Endothelial cell of umbilical vein (primary cell): ENCODE measurements around the gene UEVLD. TPM values are rescaled to one million over a fixed set of nuclear protein-coding genes. Genes with fewer than 3 reads are reported as not detected.
"Not testable (repeated sequence)": the region's sequence is repeated elsewhere in the genome, so short reads cannot be mapped to it uniquely, and the experiment has no call there.

Experiments used
- BruUV-seq: library from RNA; stranded (reverse); fragments of 400-500 nt; replicated peaks from 2 replicates; lab custom pipeline; 2021; lab: Mats Ljungman, UMichigan
- CTCF ChIA-PET: fragments of 300-600, 350-600 bp; sonication (Branson Sonifier 250); formaldehyde crosslinking; loops from one replicate; lab custom pipeline; 2021; ENCODE audit warnings: antibody characterized with exemption, inconsistent platforms; lab: Charles Lee
- POLR2A ChIA-PET: fragments of 300-600, 350-600 bp; sonication (Branson Sonifier 250); formaldehyde crosslinking; loops from one replicate; lab custom pipeline; 2021; ENCODE audit warnings: antibody characterized with exemption, inconsistent platforms; lab: Charles Lee
- DNase-seq: peaks from one replicate; pipeline ENCODE4 v3.0.0-alpha.2; 2011; ENCODE audit warnings: low read depth, low spot score
- FAIRE-seq: peaks from 2 replicates; lab custom pipeline; 2011; peaks lifted over from hg19 to GRCh38; lab: Jason Lieb, UNC
- H2AFZ ChIP-seq: 2 replicates; pipeline ENCODE4 v1.6.0; 2012; ENCODE audit warnings: low read depth, low read length, control low read depth, inconsistent platforms
- H3K27ac ChIP-seq: 2 replicates; pipeline ENCODE4 v1.5.1; 2011; ENCODE audit warnings: low read depth, mild to moderate bottlenecking, control low read depth, low read length, moderate library complexity; ENCODE audit not compliant: insufficient read depth
- H3K27me3 ChIP-seq, 2 experiments: 2 replicates each; pipeline versions ENCODE4 v1.6.0 to v1.6.1; 2011; ENCODE audit warnings: low read length in 2 of 2, mixed read lengths in 1 of 2; ENCODE audit not compliant: control insufficient read depth in 2 of 2, insufficient read depth in 2 of 2
- H3K36me3 ChIP-seq, 2 experiments: 2 replicates in 1 of 2; 3 replicates in 1 of 2; pipeline ENCODE4 v1.5.1; 2011; ENCODE audit warnings: low read length in 2 of 2, mild to moderate bottlenecking in 1 of 2, moderate library complexity in 1 of 2; ENCODE audit not compliant: control insufficient read depth in 2 of 2, insufficient read depth in 2 of 2; ENCODE audit errors: extremely low read depth in 1 of 2
- H3K4me1 ChIP-seq: 3 replicates; pipeline ENCODE4 v1.5.1; 2011; ENCODE audit warnings: mild to moderate bottlenecking, low read length; ENCODE audit not compliant: control insufficient read depth, insufficient read depth; ENCODE audit errors: extremely low read depth
- H3K4me2 ChIP-seq: 2 replicates; pipeline ENCODE4 v1.6.1; 2011; ENCODE audit warnings: low read length, control low read depth, mixed read lengths; ENCODE audit not compliant: insufficient read depth
- H3K4me3 ChIP-seq, 3 experiments: fragments of 200-600 bp in 1 of 3; sonication (generic), shearing (Covaris generic) in 1 of 3; replicated peaks in 1 of 3; 2 replicates each; pipeline ENCODE4 v1.5.1; 2011 to 2016; ENCODE audit warnings: control low read depth in 3 of 3, low read length in 3 of 3, mild to moderate bottlenecking in 2 of 3, inconsistent platforms in 1 of 3, low read depth in 1 of 3, moderate library complexity in 1 of 3; ENCODE audit not compliant: insufficient read depth in 1 of 3
- H3K79me2 ChIP-seq: 2 replicates; pipeline ENCODE4 v1.6.0; 2012; ENCODE audit warnings: low read length, inconsistent platforms; ENCODE audit not compliant: control insufficient read depth, insufficient read depth
- H3K9ac ChIP-seq: replicated peaks from 2 replicates; pipeline ENCODE3; 2011; ENCODE audit warnings: low read length, control low read depth; ENCODE audit not compliant: insufficient read depth; ENCODE audit errors: extremely low read depth
- H3K9me1 ChIP-seq: replicated peaks from 3 replicates; pipeline ENCODE4 v1.6.0; 2011; ENCODE audit warnings: mild to moderate bottlenecking, low read length; ENCODE audit not compliant: control insufficient read depth, insufficient read depth; ENCODE audit errors: extremely low read depth
- H3K9me3 ChIP-seq: replicated peaks from 2 replicates; pipeline ENCODE4 v1.5.1; 2012; ENCODE audit warnings: low read length, inconsistent platforms; ENCODE audit not compliant: control insufficient read depth, insufficient read depth
- H4K20me1 ChIP-seq: replicated peaks from 2 replicates; pipeline ENCODE3; 2011; ENCODE audit warnings: mild to moderate bottlenecking, low read length; ENCODE audit not compliant: control insufficient read depth, insufficient read depth; ENCODE audit errors: extremely low read depth
- CTCF ChIP-seq, 2 donors: IDR thresholded peaks; 1 replicate in 1 of 2; 2 replicates in 1 of 2; pipeline ENCODE4 v1.5.1; 2011; ENCODE audit warnings: low read length in 2 of 2, mild to moderate bottlenecking in 2 of 2, moderate library complexity in 2 of 2, control low read depth in 1 of 2, inconsistent platforms in 1 of 2, low read depth in 1 of 2; ENCODE audit not compliant: insufficient read depth in 1 of 2; ENCODE audit errors: extremely low read depth in 1 of 2
- EZH2 ChIP-seq: IDR thresholded peaks from 2 replicates; pipeline ENCODE4 v1.6.1; 2012; ENCODE audit warnings: borderline replicate concordance, low read depth, mild to moderate bottlenecking, moderate library complexity, low read length, inconsistent platforms; ENCODE audit not compliant: severe bottlenecking
- FOS ChIP-seq: IDR thresholded peaks from 2 replicates; pipeline ENCODE4 v1.6.1; 2011; ENCODE audit warnings: mild to moderate bottlenecking, low read length, moderate library complexity, borderline replicate concordance; ENCODE audit not compliant: insufficient read depth
- GATA2 ChIP-seq: IDR thresholded peaks from 2 replicates; pipeline ENCODE4 v1.7.0; 2011; ENCODE audit warnings: low read depth, mild to moderate bottlenecking, moderate library complexity, mixed read lengths, low read length; ENCODE audit not compliant: insufficient read length, insufficient read depth
- JUN ChIP-seq: IDR thresholded peaks from 2 replicates; pipeline ENCODE4 v1.6.1; 2011; ENCODE audit warnings: borderline replicate concordance, low read depth; ENCODE audit not compliant: insufficient read length, insufficient read depth
- MAX ChIP-seq: IDR thresholded peaks from 2 replicates; pipeline ENCODE4 v1.6.1; 2011; ENCODE audit not compliant: insufficient read depth, insufficient read length
- MYC ChIP-seq: IDR thresholded peaks from one replicate; pipeline ENCODE4 v1.6.1; 2011; ENCODE audit warnings: mild to moderate bottlenecking, low read depth, low read length
- POLR2A ChIP-seq: IDR thresholded peaks from 2 replicates; pipeline ENCODE4 v1.6.1; 2012; ENCODE audit warnings: low read depth, mild to moderate bottlenecking, control low read depth, low read length
- POLR2AphosphoS5 ChIP-seq: IDR thresholded peaks from 2 replicates; pipeline ENCODE4 v1.6.1; 2012; ENCODE audit warnings: low read depth, mild to moderate bottlenecking, control low read depth, low read length, moderate library complexity; ENCODE audit not compliant: insufficient read depth
- dilution Hi-C: fragments of 300-500 bp; cut with MboI; formaldehyde crosslinking; loops from one replicate; pipeline ENCODE4 v1.15.0; 2019; ENCODE audit warnings: low sequenced_read_pairs; ENCODE audit not compliant: extremely low pct_ligation_motif_present
- intact Hi-C: fragments of 100-400 bp; cut with micrococcal nuclease; formaldehyde crosslinking; loops from one replicate; pipeline ENCODE4 v1.10.0; 2022
- polyA plus RNA-seq, 4 experiments: library from polyadenylated mRNA; depleted of rRNA in 3 of 4; stranded (reverse) in 3 of 4; unstranded in 1 of 4; fragments of >200 nt; gene quantifications; 2 replicates each; pipeline versions ENCODE4 v1.2.1 to v1.2.3, GENCODE V29; 2011 to 2012; ENCODE audit warnings: missing spikeins in 1 of 4
- total RNA-seq: library from RNA; stranded (reverse); gene quantifications from 2 replicates; pipeline ENCODE4 v1.2.3, GENCODE V29; 2021

The UEVLD gene
- total and polyA plus RNA-seq, 2 donors (not counting 3 experiments of a cell fraction or from before 2014, with no cell fraction given): 9.2 to 19.1 TPM

GRCh38 chr11:18594088-18594487 is 5.6 kb upstream of the UEVLD start:
- intact Hi-C loops, DNase-seq, H3K9me3 ChIP-seq, H3K9ac ChIP-seq, H3K4me3 ChIP-seq, H3K4me1 ChIP-seq, dilution Hi-C loops, BruUV-seq, H3K36me3 ChIP-seq, H3K9me1 ChIP-seq, H3K27me3 ChIP-seq, FAIRE-seq, H3K4me2 ChIP-seq, H4K20me1 ChIP-seq, H2AFZ ChIP-seq, POLR2A ChIA-PET, H3K27ac ChIP-seq: not testable (repeated sequence)
- CTCF ChIA-PET: interaction anchor here (1.6 kb wide), 1 partner anchor 8 kb away, joined by 4 read pairs; no protein-coding TSS in a partner anchor
- H3K79me2 ChIP-seq: peaks cover 17% of the 10 kb centered on the region

DNA sequence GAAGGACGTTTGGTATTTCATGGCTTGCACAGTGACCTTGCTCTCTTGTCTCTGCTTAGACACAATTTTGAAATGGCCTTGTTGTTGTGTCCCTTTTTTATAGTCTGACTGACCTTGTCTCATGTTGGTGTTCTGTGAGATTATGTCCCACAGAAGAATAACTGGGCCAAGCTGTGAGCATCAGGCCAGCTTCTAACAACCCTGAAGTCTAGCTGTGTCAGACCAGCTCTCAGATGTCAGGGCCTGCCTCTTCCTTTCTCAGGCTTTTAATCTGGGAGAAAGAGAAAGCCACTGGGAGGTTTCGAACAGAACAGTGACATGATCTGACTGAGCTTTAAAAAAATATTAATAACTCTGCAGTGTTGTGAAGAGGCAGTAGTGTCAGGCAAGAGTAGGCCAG is 2.0 kb upstream of the UEVLD start:
- TF ChIP-seq MYC (no peak), FOS (no peak), CTCF (IDR thresholded peaks at IDR 0.05; ENCODE audit: extremely low read depth in 1 of 2, insufficient read depth in 1 of 2, low read depth in 1 of 2, low read length in 2 of 2) (no peak), MAX (no peak), POLR2AphosphoS5 (no peak), POLR2A (no peak), EZH2 (no peak), JUN (no peak), GATA2 (no peak)
- Histone ChIP-seq H2AFZ (no peak overlapping the region), H3K36me3 (peaks cover 0 to 2% of the 10 kb centered on the region in 2 experiments), H3K4me3 (no peak overlapping the region), H3K9me1 (no peaks in the 10 kb centered on the region), H3K9ac (no peak overlapping the region), H3K27ac (no peak overlapping the region), H3K27me3 (no peaks in the 10 kb centered on the region), H4K20me1 (no peaks in the 10 kb centered on the region), H3K4me1 (peaks cover 17% of the 10 kb centered on the region), H3K4me2 (no peak overlapping the region), H3K79me2 (peaks cover 36% of the 10 kb centered on the region), H3K9me3 (no peaks in the 10 kb centered on the region)
- ChIA-PET POLR2A (no interaction called here), CTCF (interaction anchor here (0.9 to 1.0 kb wide), 2 partner anchors 13 to 51 kb away, joined by 3 read pairs; no protein-coding TSS in a partner anchor)
- no TSS peak for BruUV-seq
- no peak for DNase-seq
- dilution Hi-C loops: no loop called here
- intact Hi-C loops: no loop called here
- no peak for FAIRE-seq
